Neural progenitor cell (in vitro differentiated cells): ENCODE data around the gene CRTC3.

Source experiments
- CTCF ChIP-seq: fragments of 200-600 bp; sonication (generic); IDR thresholded peaks from 2 replicates; pipeline ENCODE4 v1.5.1; 2017; ENCODE audit warnings: antibody characterized with exemption, mild to moderate bottlenecking
- EZH2 ChIP-seq: fragments of 200-600 bp; sonication (generic); IDR thresholded peaks from 2 replicates; pipeline ENCODE4 v1.6.1; 2017; ENCODE audit warnings: antibody characterized with exemption, mild to moderate bottlenecking, moderate library complexity

- TF ChIP-seq CTCF (no peak), EZH2 (no peak)
Observed at GRCh38 chr15:90495067-90495466, 34.7 kb upstream of the CRTC3 start.
